ENCODE results near the gene ATN1. TPM values are rescaled to one million over a fixed set of nuclear protein-coding genes. Genes with fewer than 3 reads are reported as not detected.
"Not testable (repeated sequence)": the region's sequence is repeated elsewhere in the genome, so short reads cannot be mapped to it uniquely, and the experiment has no call there.

Gene ATN1
- total and polyA plus RNA-seq, 2 of the 8 experiments (the other 6 are each of a cell fraction or from before 2014, with no cell fraction given), result 20.6 to 73.4 TPM

DNA sequence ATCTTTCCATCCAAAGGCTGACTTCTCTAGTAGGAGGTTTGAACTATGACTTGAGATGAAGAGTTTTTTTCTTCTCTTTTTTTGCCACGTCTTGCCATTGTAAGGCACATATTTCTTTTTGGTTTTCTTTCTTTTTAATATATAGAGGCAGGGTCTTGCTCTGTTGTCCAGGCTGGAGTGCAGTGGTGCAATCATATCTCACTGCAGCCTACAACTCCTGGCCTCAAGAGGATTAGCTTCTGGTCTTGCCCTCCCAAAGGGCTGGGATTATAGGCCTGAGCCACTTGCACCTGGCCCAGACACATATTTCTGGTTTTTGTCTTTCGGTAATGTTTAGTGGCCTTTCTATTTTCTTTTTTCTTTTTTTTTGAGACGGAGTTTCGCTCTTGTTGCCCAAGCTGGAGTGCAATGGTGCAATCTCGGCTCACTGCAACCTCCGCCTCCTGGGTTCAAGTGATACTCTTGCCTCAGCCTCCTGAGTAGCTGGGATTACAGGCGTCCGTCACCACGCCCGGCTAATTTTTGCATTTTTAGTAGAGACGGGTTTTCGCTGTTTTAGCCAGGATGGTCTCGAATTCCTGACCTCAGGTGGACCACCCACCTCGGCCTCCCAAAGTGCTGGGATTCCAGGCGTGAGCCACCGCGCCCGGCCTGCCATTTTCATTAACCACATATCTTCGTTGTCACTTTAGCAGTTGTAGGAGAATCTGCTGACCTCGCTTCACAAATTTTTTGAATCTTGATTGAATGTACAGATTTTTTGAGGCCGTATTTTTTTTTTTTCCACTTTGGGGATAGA lies 37.8 kb upstream of the ATN1 start:
- peak overlapping the region; percentile 47 to 65; a peak in 2 of 4 replicates for H3K4me2 ChIP-seq (ENCODE audit: insufficient read depth in 1 of 2, low read depth in 2 of 2, low read length in 2 of 2)
- not testable (repeated sequence) for H3K79me1 ChIP-seq (ENCODE audit: low read depth, low read length); H3K23ac ChIP-seq (ENCODE audit: insufficient read length); H4K20me1 ChIP-seq (replicated peaks in 1 of 2; ENCODE audit: control insufficient read depth in 1 of 2, insufficient read depth in 2 of 2, low read length in 2 of 2); H3K14ac ChIP-seq (ENCODE audit: insufficient read length); H2BK15ac ChIP-seq (ENCODE audit: low read length); H2AFZ ChIP-seq (ENCODE audit: low read length); H3K18ac ChIP-seq (ENCODE audit: extremely low read depth, low read length); H3K9ac ChIP-seq (replicated peaks in 1 of 4; ENCODE audit: extremely low read depth in 1 of 4, low read depth in 3 of 4, low read length in 3 of 4); H3K23me2 ChIP-seq (ENCODE audit: low read depth, low read length); FAIRE-seq; H4K8ac ChIP-seq (ENCODE audit: extremely low read depth, insufficient read depth, low read length); H2BK20ac ChIP-seq (ENCODE audit: low read length); H4K91ac ChIP-seq (replicated peaks; ENCODE audit: insufficient read length, low read length); H3K9me3 ChIP-seq (ENCODE audit: insufficient read depth in 2 of 2, low read depth in 1 of 2, low read length in 1 of 2); H3K27me3 ChIP-seq (replicated peaks in 1 of 4; ENCODE audit: control insufficient read depth in 3 of 4, extremely low read depth in 1 of 4, insufficient read depth in 3 of 4, low read length in 3 of 4); H2BK120ac ChIP-seq (replicated peaks; ENCODE audit: low read depth, low read length); H3K4ac ChIP-seq (replicated peaks; ENCODE audit: insufficient read length, low read depth, low read length); H3K56ac ChIP-seq (replicated peaks; ENCODE audit: insufficient read length, low read depth, low read length); H3K36me3 ChIP-seq (ENCODE audit: control insufficient read depth in 2 of 4, insufficient read depth in 4 of 4, low read length in 3 of 4); DNase-seq (ENCODE audit: low read depth in 1 of 2, low spot score in 2 of 2); H3K4me1 ChIP-seq (replicated peaks in 1 of 4; ENCODE audit: control insufficient read depth in 3 of 4, insufficient read depth in 4 of 4, low read length in 3 of 4); H3K79me2 ChIP-seq (ENCODE audit: control insufficient read depth in 1 of 2, insufficient read depth in 2 of 2, low read length in 2 of 2)
- H2BK12ac ChIP-seq (ENCODE audit: low read depth, low read length), result peak overlapping the region; percentile 10; the same call in 1 of the 2 replicates
- POLR2A ChIA-PET (ENCODE audit: partially characterized antibody), result interaction anchor here (0.9 to 7.8 kb wide), 7 partner anchors 9 to 56 kb away, joined by 3 to 86 read pairs (median 6); partner anchors contain the start of genes ENO2, SPSB2 and TPI1
- peak overlapping the region; percentile 82; the same call in 1 of the 2 replicates for H2AK5ac ChIP-seq (ENCODE audit: low read depth, low read length)
- CTCF ChIA-PET (ENCODE audit: partially characterized antibody), result interaction anchor here (0.6 to 1.4 kb wide), 5 partner anchors 16 to 79 kb away, joined by 3 to 6 read pairs (median 4); no protein-coding TSS in a partner anchor
- H2BK5ac ChIP-seq (ENCODE audit: low read depth, low read length), result peak overlapping the region; percentile 53; the same call in 1 of the 2 replicates
- WGBS, 2 experiments (ENCODE audit: extremely low coverage in 1 of 2, insufficient coverage in 1 of 2, insufficient read length in 1 of 2, insufficient replicate concordance in 2 of 2, low coverage in 1 of 2, low lambda C conversion rate in 2 of 2, missing lambda C conversion rate in 1 of 2), result 86% methylated on average over 21 of the region's 21 CpGs; no CpG with 5 or more reads in 1 of the 2 experiments
- H3K4me3 ChIP-seq (ENCODE audit: extremely low read depth in 1 of 4, insufficient read depth in 2 of 4, low read depth in 3 of 4, low read length in 4 of 4), result peak overlapping the region in 1 of 4 experiments; percentile 53; a peak in 2 of 8 replicates
- peak overlapping the region; percentile 76; the same call in 1 of the 2 replicates for H3K27ac ChIP-seq (ENCODE audit: low read depth, low read length)
- peak overlapping the region; percentile 60 for H4K5ac ChIP-seq (ENCODE audit: insufficient read length, low read depth, low read length)

All from H1 (cell line).